ENCODE measurements around the gene MAST4.

MAST4 gene

GRCh38 chr5:67085616-67086015 lies 489.4 kb downstream of the MAST4 start:
- DNase-seq (ENCODE audit: low spot score), result no peak

GRCh38 chr5:67089200-67089725 lies 493.1 kb downstream of the MAST4 start:
- DNase-seq (ENCODE audit: low spot score), result no peak

DNA sequence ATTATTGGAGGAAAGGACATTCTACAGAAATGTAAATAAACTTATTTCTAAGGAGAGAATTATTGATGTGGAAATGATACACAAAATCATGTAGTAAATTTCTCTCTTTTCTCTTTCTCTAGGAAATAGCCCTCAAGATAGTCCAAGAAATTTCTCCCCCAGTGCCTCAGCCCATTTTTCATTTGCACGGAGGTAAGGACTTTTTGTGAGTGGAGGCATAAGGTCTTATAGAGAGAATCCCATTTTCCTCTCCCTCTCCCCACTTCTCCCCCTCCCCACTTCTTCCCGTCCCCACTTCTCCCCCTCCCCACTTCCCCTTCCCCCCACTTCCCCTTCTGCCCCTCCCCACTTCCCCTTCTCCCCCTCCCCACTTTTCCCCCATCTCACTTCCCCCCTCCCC lies 493.8 kb downstream of the MAST4 start:
- no peak for DNase-seq (ENCODE audit: low spot score)

- DNase-seq (ENCODE audit: low spot score), result no peak
Measured at GRCh38 chr5:67090593-67090992, 494.4 kb downstream of the MAST4 start.

DNA sequence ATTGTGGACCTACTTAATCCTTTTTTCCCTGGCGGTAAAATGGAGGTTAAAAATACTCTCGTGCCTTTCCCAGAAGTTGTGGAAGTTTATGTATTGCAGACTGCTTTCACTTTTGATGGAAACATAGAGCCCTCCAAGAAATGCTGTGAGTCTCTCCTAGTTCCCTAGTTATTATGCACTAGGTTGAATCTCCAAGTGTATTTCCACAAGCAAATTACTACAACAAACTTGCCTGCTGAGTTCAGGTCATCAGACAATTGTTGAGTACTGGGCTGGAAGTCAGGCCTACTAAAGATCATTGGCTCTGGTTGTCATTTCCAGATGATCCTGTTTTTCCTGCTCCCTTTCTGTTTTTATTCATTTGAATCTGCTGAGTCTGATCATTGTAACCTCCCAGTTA lies 496.3 kb downstream of the MAST4 start:
- no peak for DNase-seq (ENCODE audit: low spot score)

GRCh38 chr5:67093279-67093678 lies 497.1 kb downstream of the MAST4 start:
- no peak for DNase-seq (ENCODE audit: low spot score)

DNA sequence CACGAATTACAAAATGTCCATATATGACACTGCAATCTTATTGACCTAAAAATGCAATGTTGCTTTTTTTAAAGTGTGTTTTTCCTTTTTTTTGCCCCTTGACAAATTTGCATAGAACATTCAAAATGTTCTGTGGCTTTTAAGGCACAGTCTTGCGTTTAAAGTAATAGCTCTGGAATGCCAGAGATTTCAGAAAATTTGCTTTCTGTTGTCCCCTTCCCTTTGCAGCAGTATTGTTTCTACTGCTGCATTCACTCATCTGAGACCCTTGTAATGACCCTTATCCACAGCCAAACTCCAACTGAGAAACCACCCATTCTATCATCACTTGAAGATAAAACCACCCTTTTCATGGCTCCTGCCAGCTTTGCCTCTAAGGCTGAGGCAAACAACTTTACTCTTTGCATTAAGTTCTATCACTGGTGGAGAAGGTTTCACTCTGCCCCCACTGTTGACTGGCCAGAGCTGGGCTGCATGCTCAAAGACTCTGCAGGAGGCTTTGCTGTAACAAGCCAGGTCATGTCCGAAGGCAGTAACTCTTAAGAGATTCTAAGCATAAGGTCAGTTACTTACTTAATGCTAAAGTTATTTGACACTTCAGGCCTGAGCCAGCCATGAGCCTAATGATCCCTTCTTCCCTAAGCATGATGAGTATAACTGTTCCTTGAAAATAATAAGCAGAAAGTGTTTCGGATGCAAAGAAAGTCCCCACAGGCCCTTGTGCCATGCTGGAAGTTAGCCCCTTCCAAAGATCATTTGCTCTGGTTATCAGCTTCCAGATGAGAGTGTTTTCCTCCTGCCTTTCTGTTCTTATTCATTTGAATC lies 498.5 kb downstream of the MAST4 start:
- no peak for DNase-seq (ENCODE audit: low spot score)

- peak; percentile 79 for DNase-seq (ENCODE audit: low spot score)
Measured at GRCh38 chr5:67095346-67096171, 499.4 kb downstream of the MAST4 start.

DNA sequence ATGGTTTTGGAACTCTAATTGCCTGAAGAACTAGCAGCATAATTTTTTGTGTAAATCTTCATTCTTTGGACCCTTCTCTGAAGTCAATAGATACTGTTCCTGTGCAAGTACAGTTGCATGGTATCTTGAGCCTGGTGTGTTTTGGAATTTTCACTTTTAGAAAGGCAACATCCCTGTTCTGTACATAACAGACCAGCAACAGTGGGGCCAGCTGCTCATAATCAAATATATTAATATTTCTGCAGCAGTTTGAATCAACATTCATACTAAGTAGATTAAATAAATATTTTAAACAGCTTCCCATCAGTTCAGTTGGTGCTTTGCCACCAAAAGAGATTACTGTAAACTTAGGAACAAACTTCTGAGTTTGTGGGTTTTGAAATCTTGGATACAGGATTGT lies 502.5 kb downstream of the MAST4 start:
- DNase-seq (ENCODE audit: low spot score), result no peak

- peak; percentile 55 for DNase-seq (ENCODE audit: low spot score)
Measured at GRCh38 chr5:67100301-67100700, 504.1 kb downstream of the MAST4 start.

GRCh38 chr5:67102708-67103107 lies 506.5 kb downstream of the MAST4 start:
- no peak for DNase-seq (ENCODE audit: low spot score)

GRCh38 chr5:67104859-67105258 lies 508.7 kb downstream of the MAST4 start:
- DNase-seq (ENCODE audit: low spot score), result no peak

DNA sequence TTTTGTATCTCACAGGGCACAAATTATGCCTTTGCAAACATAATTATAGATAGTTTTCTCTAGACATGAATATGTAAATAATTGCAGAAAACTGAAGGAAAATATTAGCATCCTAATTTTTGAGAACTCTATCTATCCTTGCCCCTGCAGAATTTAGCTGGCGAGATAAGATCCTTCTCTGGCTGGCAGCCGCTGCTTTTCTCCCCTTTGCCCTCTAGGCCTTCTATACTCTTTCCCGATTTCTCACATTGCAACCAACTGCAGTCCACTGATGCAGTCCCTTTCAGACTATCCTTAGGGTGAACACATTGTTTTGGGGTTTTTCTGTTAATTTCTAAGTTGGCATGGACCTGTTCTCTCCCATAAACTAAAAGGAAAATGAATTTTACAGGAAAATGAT lies 509.1 kb downstream of the MAST4 start:
- DNase-seq (ENCODE audit: low spot score), result no peak

DNA sequence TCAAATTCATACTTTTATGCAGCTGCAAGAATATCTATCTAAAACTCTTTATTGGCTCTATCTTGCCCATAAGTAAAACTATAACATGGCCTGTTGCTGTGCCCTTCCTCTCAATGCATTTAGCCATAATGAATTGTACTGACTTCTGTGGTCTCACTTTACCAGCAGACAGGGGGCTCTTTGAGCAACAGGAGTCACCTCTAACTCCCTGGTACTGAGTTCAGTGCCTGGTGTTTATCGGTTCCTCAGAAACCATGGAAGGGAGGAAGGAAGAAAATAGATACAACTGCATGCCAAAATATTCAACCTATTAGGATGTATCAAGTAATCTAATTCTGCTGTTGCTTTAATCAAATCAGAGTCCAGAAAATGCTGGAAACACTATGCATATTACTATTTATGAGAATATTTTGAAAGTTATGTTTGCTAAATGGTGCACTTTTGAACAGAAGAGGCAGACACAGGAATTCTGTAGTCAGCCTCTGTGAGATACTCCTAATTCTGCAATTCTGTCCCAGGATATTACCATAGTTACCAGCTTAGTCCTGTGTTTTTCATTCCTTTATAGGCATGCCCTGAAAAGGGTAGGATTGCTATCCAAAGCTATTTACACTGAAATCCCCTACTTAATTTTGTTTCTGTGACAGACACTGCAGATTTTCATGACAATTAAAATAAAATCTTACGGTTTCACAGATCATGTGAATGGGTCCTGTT lies 510.6 kb downstream of the MAST4 start:
- no peak for DNase-seq (ENCODE audit: low spot score)

- DNase-seq (ENCODE audit: low spot score), result no peak
Measured at GRCh38 chr5:67111779-67112178, 515.6 kb downstream of the MAST4 start.

DNA sequence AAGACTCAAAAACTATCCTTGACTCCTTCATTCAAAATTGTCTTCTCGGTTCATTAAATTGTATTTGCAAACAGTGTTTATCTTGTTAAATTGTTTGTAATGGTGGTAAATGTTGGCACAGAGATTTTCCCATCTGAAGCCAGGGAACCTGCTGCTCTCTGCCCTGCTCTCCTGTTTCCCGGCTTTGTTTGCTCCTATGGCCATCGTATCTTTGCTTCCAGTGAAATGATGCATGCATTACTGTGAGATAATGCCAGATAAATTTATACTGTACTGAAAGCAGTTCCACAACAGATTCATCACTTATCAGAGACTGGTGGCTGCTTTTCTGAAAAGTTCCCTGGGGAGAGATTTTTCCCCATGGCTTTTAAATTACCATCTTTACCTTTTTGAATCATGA lies 519.1 kb downstream of the MAST4 start:
- DNase-seq (ENCODE audit: low spot score), result no peak

GRCh38 chr5:67115817-67116216 lies 519.6 kb downstream of the MAST4 start:
- DNase-seq (ENCODE audit: low spot score), result no peak

GRCh38 chr5:67118050-67118620 lies 521.9 kb downstream of the MAST4 start:
- DNase-seq (ENCODE audit: low spot score), result no peak

- DNase-seq (ENCODE audit: low spot score), result no peak
Measured at GRCh38 chr5:67119010-67119409, 522.8 kb downstream of the MAST4 start.

GRCh38 chr5:67120032-67120431 lies 523.8 kb downstream of the MAST4 start:
- DNase-seq (ENCODE audit: low spot score), result no peak

- DNase-seq (ENCODE audit: low spot score), result no peak
Measured at GRCh38 chr5:67123819-67124218, 527.6 kb downstream of the MAST4 start.

GRCh38 chr5:67124556-67124955 lies 528.4 kb downstream of the MAST4 start:
- DNase-seq (ENCODE audit: low spot score), result no peak

Data from Ammon's horn (tissue), 1 donor.